WERI-Rb-1 (cell line): ENCODE data around the gene TP53.
A peak's percentile ranks its signal among the peaks of the same experiment; 100 is the strongest.

Experiments used
- DNase-seq: peaks from one replicate; pipeline ENCODE4 v3.0.0-alpha.2; 2020
- H3K27ac ChIP-seq: fragments of 250-450 bp; sonication (Bioruptor Pico); 2 replicates; pipeline ENCODE4 v1.5.1; 2020; ENCODE audit warnings: mild to moderate bottlenecking, moderate library complexity
- H3K27me3 ChIP-seq: fragments of 250-450 bp; sonication (Bioruptor Pico); 2 replicates; pipeline ENCODE4 v1.5.1; 2021; ENCODE audit warnings: mild to moderate bottlenecking, low read depth, moderate library complexity; ENCODE audit not compliant: insufficient read depth, severe bottlenecking
- H3K36me3 ChIP-seq: fragments of 250-450 bp; sonication (Bioruptor Pico); 2 replicates; pipeline ENCODE4 v1.5.1; 2020; ENCODE audit warnings: mild to moderate bottlenecking, moderate library complexity
- H3K4me3 ChIP-seq: 2 replicates; pipeline ENCODE4 v1.5.1; 2011; ENCODE audit warnings: low read depth, mild to moderate bottlenecking, control low read depth, low read length
- H3K9me3 ChIP-seq: fragments of 250-450 bp; sonication (Bioruptor Pico); 2 replicates; pipeline ENCODE4 v1.5.1; 2021; ENCODE audit warnings: mild to moderate bottlenecking, moderate library complexity; ENCODE audit not compliant: severe bottlenecking
- TF ChIP-seq, protein P1 (sequence below): IDR thresholded peaks from 2 replicates; pipeline ENCODE4 v1.5.1; 2011; ENCODE audit warnings: low read depth, mild to moderate bottlenecking, control low read depth, inconsistent platforms, low read length

The TP53 gene

DNA sequence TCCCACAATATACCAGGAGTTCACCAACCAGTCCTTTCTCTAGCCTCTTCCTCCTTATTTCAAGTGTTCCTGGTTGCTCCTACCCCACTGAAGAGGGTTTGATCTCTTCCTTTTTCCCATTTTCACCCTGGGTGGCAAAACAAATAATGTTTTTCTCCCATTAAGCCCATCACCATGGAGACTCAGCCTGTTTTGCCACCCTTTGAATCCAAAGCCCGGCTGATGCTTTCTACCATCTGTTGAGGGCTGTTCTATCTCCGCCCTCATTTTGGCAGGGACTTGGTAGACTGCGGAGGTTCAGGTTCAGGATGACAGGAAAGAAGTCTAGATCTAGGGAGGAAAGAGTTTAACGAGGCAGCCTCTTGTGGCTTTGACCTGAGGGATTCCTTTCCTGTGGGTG lies 32.8 kb upstream of the TP53 start:
- Histone ChIP-seq H3K4me3 (no peak overlapping the region), H3K27ac (no peak overlapping the region), H3K27me3 (peaks cover 3% of the 10 kb centered on the region), H3K9me3 (no peaks in the 10 kb centered on the region), H3K36me3 (no peaks in the 10 kb centered on the region)
- TF ChIP-seq, protein P1, sequence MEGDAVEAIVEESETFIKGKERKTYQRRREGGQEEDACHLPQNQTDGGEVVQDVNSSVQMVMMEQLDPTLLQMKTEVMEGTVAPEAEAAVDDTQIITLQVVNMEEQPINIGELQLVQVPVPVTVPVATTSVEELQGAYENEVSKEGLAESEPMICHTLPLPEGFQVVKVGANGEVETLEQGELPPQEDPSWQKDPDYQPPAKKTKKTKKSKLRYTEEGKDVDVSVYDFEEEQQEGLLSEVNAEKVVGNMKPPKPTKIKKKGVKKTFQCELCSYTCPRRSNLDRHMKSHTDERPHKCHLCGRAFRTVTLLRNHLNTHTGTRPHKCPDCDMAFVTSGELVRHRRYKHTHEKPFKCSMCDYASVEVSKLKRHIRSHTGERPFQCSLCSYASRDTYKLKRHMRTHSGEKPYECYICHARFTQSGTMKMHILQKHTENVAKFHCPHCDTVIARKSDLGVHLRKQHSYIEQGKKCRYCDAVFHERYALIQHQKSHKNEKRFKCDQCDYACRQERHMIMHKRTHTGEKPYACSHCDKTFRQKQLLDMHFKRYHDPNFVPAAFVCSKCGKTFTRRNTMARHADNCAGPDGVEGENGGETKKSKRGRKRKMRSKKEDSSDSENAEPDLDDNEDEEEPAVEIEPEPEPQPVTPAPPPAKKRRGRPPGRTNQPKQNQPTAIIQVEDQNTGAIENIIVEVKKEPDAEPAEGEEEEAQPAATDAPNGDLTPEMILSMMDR, result no peak
- no peak for DNase-seq

DNA sequence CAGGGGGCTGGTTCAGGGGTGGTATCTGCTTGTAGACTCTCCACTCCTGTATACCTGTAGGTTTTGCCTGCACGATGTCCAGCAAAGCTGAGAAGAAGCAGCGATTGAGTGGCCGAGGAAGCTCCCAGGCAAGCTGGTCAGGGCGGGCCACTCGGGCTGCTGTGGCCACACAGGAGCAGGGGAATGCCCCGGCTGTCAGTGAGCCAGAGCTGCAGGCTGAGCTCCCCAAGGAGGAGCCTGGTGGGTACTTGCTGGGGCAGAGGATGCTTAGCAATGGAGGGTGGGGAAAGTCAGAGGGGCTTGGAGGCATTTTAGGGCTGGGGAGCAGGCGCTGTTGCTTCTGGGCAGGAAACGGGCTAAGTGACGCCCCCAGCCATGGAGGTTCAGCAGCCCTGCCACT lies 32.4 kb upstream of the TP53 start:
- no peaks in the 10 kb centered on the region for H3K36me3 ChIP-seq
- TF ChIP-seq, protein P1, result no peak
- H3K9me3 ChIP-seq, result no peaks in the 10 kb centered on the region
- no peak for DNase-seq
- no peak overlapping the region for H3K27ac ChIP-seq
- H3K4me3 ChIP-seq, result no peak overlapping the region
- H3K27me3 ChIP-seq, result peaks cover 3% of the 10 kb centered on the region

DNA sequence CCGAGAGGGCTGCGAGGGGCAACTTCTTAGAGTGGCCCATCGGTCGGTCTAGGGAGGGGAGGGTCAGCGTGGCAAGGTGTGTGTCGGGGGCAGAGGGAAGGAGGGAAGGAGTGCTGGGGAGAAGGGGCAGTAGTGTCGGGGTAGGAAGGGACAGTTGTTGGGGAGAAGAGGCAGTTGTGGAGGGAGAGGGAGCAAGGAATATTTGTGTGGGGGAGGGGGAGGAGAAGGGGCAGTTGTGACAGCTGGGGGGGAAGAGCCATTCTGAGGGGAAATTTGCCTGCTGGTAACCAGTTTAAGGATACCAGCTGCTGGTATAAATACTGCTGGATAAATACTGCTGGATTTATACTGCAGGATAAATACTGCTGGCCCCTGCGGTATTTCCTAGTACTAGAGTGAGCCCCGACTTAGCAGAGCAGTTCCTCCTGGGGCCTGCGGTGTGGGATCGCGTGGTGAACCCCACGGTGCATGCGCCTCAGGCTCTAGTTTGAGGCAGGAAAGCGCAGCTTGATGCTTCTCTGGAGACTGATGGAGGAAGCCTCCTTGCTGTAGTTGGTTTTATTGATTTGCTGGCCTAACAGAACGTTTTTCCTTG lies 30.6 kb upstream of the TP53 start:
- peaks cover 11% of the 10 kb centered on the region for H3K27me3 ChIP-seq
- no peaks in the 10 kb centered on the region for H3K36me3 ChIP-seq
- peak overlapping the region; percentile 67 for H3K4me3 ChIP-seq
- TF ChIP-seq, protein P1, result no peak
- DNase-seq, result no peak
- H3K9me3 ChIP-seq, result no peaks in the 10 kb centered on the region
- peak overlapping the region; percentile 77 for H3K27ac ChIP-seq

DNA sequence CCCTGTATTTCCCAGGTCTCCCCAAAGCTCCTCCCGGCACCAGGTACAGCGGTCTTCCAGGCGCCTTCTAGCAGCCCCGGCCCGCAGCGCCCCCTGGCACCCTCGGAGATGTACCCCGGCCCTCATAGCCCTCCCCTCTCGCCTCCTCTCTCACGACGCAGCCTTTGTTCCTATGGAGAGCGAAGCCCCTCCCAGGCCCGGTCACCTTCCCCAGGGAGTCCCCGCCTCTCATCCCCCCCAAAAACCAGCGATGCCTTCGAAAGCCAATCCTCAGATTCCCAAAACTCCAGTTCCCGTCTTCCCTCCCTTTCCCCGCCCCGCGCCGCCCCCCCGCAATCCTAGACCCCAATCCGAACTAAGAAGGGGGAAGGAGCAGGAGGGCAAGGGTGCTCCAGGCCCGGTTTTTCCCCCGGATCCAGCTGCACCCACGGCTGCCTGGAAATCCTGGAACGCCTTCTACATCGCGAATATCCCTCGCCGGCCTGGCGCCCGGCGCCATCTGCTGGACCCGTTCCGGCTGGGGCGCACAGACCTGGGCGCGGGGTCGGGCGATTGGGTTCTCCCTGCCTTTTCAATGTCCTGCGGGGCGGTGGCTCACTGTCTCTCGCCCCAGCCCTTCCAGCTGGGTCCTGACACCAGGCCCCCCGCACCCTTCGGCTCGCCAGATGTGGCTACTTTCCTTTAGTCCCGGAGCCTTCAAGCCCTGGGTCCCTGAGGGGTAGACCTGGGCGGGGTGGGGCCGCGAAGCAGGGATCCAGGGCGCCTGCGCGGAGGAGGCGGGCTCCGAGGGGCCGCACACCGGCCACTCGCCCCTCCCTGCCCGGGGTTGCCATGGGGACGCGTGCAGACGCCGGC lies 29.8 kb upstream of the TP53 start, which contains the start of gene DNAH2:
Gene DNAH2, plus strand, starts transcription at position 844 of the 855 bp plus-strand sequence. CDS start 1,991 bp downstream, outside the sequence.
- Histone ChIP-seq H3K9me3 (no peaks in the 10 kb centered on the region), H3K27me3 (peaks cover 11% of the 10 kb centered on the region), H3K4me3 (peak within 1 kb of the TSS; percentile 67), H3K27ac (peak within 1 kb of the TSS; percentile 77), H3K36me3 (no peaks in the 10 kb centered on the region)
- TF ChIP-seq, protein P1, result peak; percentile 69
- DNase-seq, result peak; percentile 96

DNA sequence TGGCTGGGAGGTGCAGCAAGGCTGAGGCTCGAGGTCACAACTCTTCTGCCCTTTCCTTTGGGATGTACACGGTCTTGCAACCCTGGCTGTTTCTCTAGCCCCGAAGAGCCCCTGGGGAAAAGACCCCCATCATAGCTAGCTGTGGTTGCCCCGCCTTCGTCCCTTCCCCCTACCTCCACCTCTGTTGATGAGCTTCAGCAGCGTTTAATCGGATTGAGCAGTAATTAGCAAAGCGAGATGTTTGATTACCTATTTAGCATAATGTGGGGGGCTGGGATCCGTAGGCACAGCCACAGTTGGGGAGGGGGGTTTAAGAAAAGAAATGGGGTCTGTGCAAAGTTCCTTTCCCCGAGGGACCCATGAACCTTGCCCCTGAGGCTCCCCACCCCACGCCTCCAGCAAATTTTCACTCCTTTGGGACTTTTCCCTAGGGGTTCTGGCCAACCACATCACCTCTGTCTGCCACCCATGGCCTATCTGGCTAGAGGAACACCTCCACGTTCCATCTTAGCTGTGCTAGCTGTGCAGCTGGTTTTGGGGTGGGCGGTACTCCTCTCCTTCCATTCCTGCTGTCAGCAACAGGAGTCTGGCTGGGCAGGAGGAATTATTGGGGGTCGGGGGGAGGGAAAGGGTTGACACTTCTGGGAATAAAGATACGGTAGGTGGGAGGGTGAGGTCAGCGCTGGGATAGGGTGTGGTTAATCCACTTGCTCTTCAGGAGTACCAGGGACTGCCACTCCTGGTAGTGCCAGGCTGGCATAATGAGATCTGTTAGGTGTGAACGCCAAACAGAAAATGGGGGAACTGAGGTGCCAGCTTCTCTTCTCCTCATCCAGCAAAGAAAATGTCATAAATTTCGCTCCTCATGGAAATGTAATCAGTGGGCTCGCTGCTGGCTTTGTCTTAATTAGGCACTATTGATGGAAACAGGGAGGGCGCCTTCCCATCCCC lies 28.9 kb upstream of the TP53 start:
- peak overlapping the region; percentile 77 for H3K27ac ChIP-seq
- H3K27me3 ChIP-seq, result peaks cover 11% of the 10 kb centered on the region

More for the DNA sequence above, 28.9 kb upstream of the TP53 start:
- Histone ChIP-seq H3K9me3 (no peaks in the 10 kb centered on the region), H3K36me3 (no peaks in the 10 kb centered on the region), H3K4me3 (peak overlapping the region; percentile 67)
- TF ChIP-seq, protein P1, result no peak
- no peak for DNase-seq
